K562 (cell line): Measurements from ENCODE around the gene EFNA5. TPM values are rescaled to one million over a fixed set of nuclear protein-coding genes. Genes with fewer than 3 reads are reported as not detected.

ENCODE experiments used
- ATAC-seq: fragments of 200-7000 bp; cut with Tn5 transposase; 3 replicates; pipeline ENCODE4 v1.9.1; 2020; ENCODE audit warnings: moderate library complexity
- BruUV-seq: library from RNA; stranded (reverse); fragments of 400-500 nt; replicated peaks from 2 replicates; lab custom pipeline; 2021; lab: Mats Ljungman, UMichigan
- CTCF ChIA-PET: fragments of 300-600 bp; formaldehyde crosslinking; extraction: SDS; loops from one replicate; lab custom pipeline; 2021; ENCODE audit warnings: low intra/inter-chr PET ratio; lab: Yijun Ruan, JAX
- POLR2A ChIA-PET: fragments of 300-600, 350-650 bp; sonication (Branson Sonifier 250); formaldehyde crosslinking; extraction: SDS; loops from one replicate; lab custom pipeline; 2021; ENCODE audit warnings: antibody characterized with exemption, inconsistent platforms; lab: Yijun Ruan, JAX
- DNase-seq, 4 experiments: peaks; one replicate each; pipeline versions ENCODE4 v3.0.0 to v3.0.0-alpha.2; 2011 to 2018; ENCODE audit warnings: low spot score in 3 of 4, mixed read lengths in 3 of 4; ENCODE audit errors: extremely low read depth in 1 of 4
- FAIRE-seq: peaks from 2 replicates; lab custom pipeline; 2011; peaks lifted over from hg19 to GRCh38; lab: Jason Lieb, UNC
- H2AFZ ChIP-seq: 2 replicates; pipeline ENCODE4 v1.6.0; 2011; ENCODE audit warnings: low read depth, low read length, control low read depth, inconsistent platforms
- H3K27ac ChIP-seq: fragments of 200-600 bp; 3 replicates; pipeline ENCODE4 v1.8.0; 2011; ENCODE audit warnings: low read depth, mild to moderate bottlenecking, control low read depth, inconsistent platforms, low read length, moderate library complexity, mixed read lengths; ENCODE audit errors: extremely low read depth
- H3K27me3 ChIP-seq, 2 experiments: fragments of 300-600 bp in 1 of 2; 2 replicates in 1 of 2; 3 replicates in 1 of 2; pipeline versions ENCODE4 v1.6.0 to v1.8.0; 2011; ENCODE audit warnings: inconsistent platforms in 2 of 2, low read length in 2 of 2, mild to moderate bottlenecking in 1 of 2, mixed read lengths in 1 of 2, moderate library complexity in 1 of 2; ENCODE audit not compliant: control insufficient read depth in 2 of 2, insufficient read depth in 2 of 2
- H3K36me3 ChIP-seq: fragments of 300-600 bp; 3 replicates; pipeline ENCODE4 v1.8.0; 2011; ENCODE audit warnings: mild to moderate bottlenecking, low read length, inconsistent platforms; ENCODE audit not compliant: control insufficient read depth, insufficient read depth
- H3K4me1 ChIP-seq, 2 experiments: fragments of 200-600 bp in 1 of 2; replicated peaks in 1 of 2; 2 replicates in 1 of 2; 3 replicates in 1 of 2; pipeline versions ENCODE4 v1.5.1 to v1.8.0; 2011; ENCODE audit warnings: inconsistent platforms in 2 of 2, low read length in 2 of 2, mild to moderate bottlenecking in 1 of 2, mixed read lengths in 1 of 2, moderate library complexity in 1 of 2; ENCODE audit not compliant: control insufficient read depth in 2 of 2, insufficient read depth in 2 of 2
- H3K4me2 ChIP-seq: 2 replicates; pipeline ENCODE4 v1.6.1; 2011; ENCODE audit warnings: low read length, control low read depth, inconsistent platforms, mixed read lengths; ENCODE audit not compliant: insufficient read depth
- H3K4me3 ChIP-seq: fragments of 200-600 bp; sonication (generic), shearing (Covaris generic); 2 replicates; pipeline ENCODE4 v1.5.1; 2016; ENCODE audit warnings: control low read depth, inconsistent platforms
- H3K79me2 ChIP-seq: fragments of 200-600 bp; 3 replicates; pipeline ENCODE4 v1.8.0; 2011; ENCODE audit warnings: low read length, inconsistent platforms; ENCODE audit not compliant: control insufficient read depth, insufficient read depth
- H3K9ac ChIP-seq, 2 experiments: 2 replicates each; pipeline versions ENCODE4 v1.6.0 to v1.6.1; 2011; ENCODE audit warnings: low read depth in 2 of 2, low read length in 2 of 2, control low read depth in 1 of 2, inconsistent platforms in 1 of 2, mild to moderate bottlenecking in 1 of 2, mixed read lengths in 1 of 2; ENCODE audit not compliant: insufficient read depth in 1 of 2
- H3K9me1 ChIP-seq: one replicate; pipeline ENCODE4 v1.6.0; 2011; ENCODE audit warnings: inconsistent platforms, mild to moderate bottlenecking, low read length, moderate library complexity; ENCODE audit not compliant: control insufficient read depth, insufficient read depth
- H3K9me3 ChIP-seq: replicated peaks from 2 replicates; pipeline ENCODE4 v1.5.1; 2011; ENCODE audit warnings: low read depth, low read length, inconsistent platforms; ENCODE audit not compliant: control insufficient read depth, insufficient read depth
- H4K20me1 ChIP-seq: replicated peaks from 2 replicates; pipeline ENCODE4 v1.6.1; 2011; ENCODE audit warnings: low read length, inconsistent platforms, mixed read lengths; ENCODE audit not compliant: control insufficient read depth, insufficient read depth
- CSDE1 ChIP-seq, 2 experiments: fragments of 450-650 bp; IDR thresholded peaks; 2 replicates each; pipeline ENCODE4 v1.6.1; 2016; ENCODE audit warnings: mild to moderate bottlenecking in 1 of 2
- POLR2AphosphoS2 ChIP-seq: IDR thresholded peaks from 2 replicates; pipeline ENCODE4 v1.6.1; 2012; ENCODE audit warnings: low read length, improper control_type of control experiment
- RERE ChIP-seq: sonication (generic); formaldehyde crosslinking; IDR thresholded peaks from 2 replicates; pipeline ENCODE4 v1.8.0; 2023; ENCODE audit warnings: missing genetic modification reagents, mild to moderate bottlenecking, borderline replicate concordance
- WGBS: fragments of 100-300 bp; shearing (Covaris generic); methylation state at CpG from one replicate; pipeline ENCODE4 v1.1.6; 2016; ENCODE audit warnings: low coverage, mixed read lengths; ENCODE audit not compliant: insufficient coverage; ENCODE audit errors: missing lambda C conversion rate; 5-methylcytosine and 5-hydroxymethylcytosine counted together
- in situ Hi-C: fragments of 300-500 bp; cut with MboI; formaldehyde crosslinking; loops from 4 replicates; pipeline ENCODE4 v1.15.0; 2018; ENCODE audit warnings: inconsistent platforms, mixed read lengths
- intact Hi-C: fragments of 100-400 bp; cut with micrococcal nuclease; formaldehyde crosslinking; loops from 2 replicates; pipeline ENCODE4 v1.14.2; 2022
- polyA plus RNA-seq, 8 experiments: library from polyadenylated mRNA; depleted of rRNA in 4 of 8; stranded (reverse) in 5 of 8; unstranded in 3 of 8; fragments of >200 nt; fragmentation: Nextera tagmentation in 2 of 8; fragmentation: Illumina TruSeq in 1 of 8; extraction: Ambion mirVana in 2 of 8; extraction: Trizol in 1 of 8; gene quantifications; 2 replicates each; pipeline versions ENCODE4 v1.2.1 to v1.2.3, GENCODE V29; 2011 to 2014; ENCODE audit warnings: inconsistent platforms in 1 of 8, missing spikeins in 1 of 8
- total RNA-seq, 7 experiments: library from RNA; depleted of rRNA in 6 of 7; stranded (reverse); fragments of >200 nt in 6 of 7; fragmentation: Illumina TruSeq in 2 of 7; extraction: Trizol in 2 of 7; gene quantifications; 2 replicates each; pipeline versions ENCODE4 v1.2.1 to v1.2.3, GENCODE V29; 2011 to 2021; ENCODE audit warnings: low replicate concordance in 1 of 7

The EFNA5 gene
- total and polyA plus RNA-seq, 9 of the 15 experiments (the other 6 are each of a cell fraction or from before 2014, with no cell fraction given), result 0.20 TPM; not detected in 8

GRCh38 chr5:107484281-107484680, 186.5 kb downstream of the EFNA5 start:
- DNase-seq (no peak), FAIRE-seq (no peak), ATAC-seq (no peak)
- H2AFZ ChIP-seq, result no peak overlapping the region
- no peaks in the 10 kb centered on the region for H3K4me1 ChIP-seq
- H3K27me3 ChIP-seq, result no peaks in the 10 kb centered on the region
- ChIA-PET POLR2A (no interaction called here), CTCF (no interaction called here)
- no peak overlapping the region for H3K4me3 ChIP-seq
- TF ChIP-seq CSDE1 (IDR thresholded peaks at IDR 0.05) (no peak), RERE (CRISPR knock-in tag) (no peak), POLR2AphosphoS2 (no peak)
- H3K27ac ChIP-seq, result no peak overlapping the region
- no peak overlapping the region for H3K9ac ChIP-seq
- no peaks in the 10 kb centered on the region for H4K20me1 ChIP-seq
- H3K36me3 ChIP-seq, result no peaks in the 10 kb centered on the region
- H3K9me1 ChIP-seq, result no peaks in the 10 kb centered on the region
- in situ Hi-C loops (no loop called here), intact Hi-C loops (no loop called here)
- no TSS peak for BruUV-seq
- H3K9me3 ChIP-seq, result no peaks in the 10 kb centered on the region
- no peak overlapping the region for H3K4me2 ChIP-seq
- WGBS, result 2% methylated on average over 4 of the region's 4 CpGs
- no peaks in the 10 kb centered on the region for H3K79me2 ChIP-seq
